ENCODE data around the gene TMEM72.

TMEM72 gene

GRCh38 chr10:44933451-44934321 lies 22.5 kb downstream of the TMEM72 start:
- no peak for FAIRE-seq
- DNase-seq (ENCODE audit: low spot score), result no peak

GRCh38 chr10:44934416-44935200 lies 23.5 kb downstream of the TMEM72 start:
- DNase-seq (ENCODE audit: low spot score), result no peak
- FAIRE-seq, result no peak

- FAIRE-seq (peak; percentile 69), DNase-seq (ENCODE audit: low spot score) (peak; percentile 90)
Measured at GRCh38 chr10:44935201-44935965, 24.2 kb downstream of the TMEM72 start.

GRCh38 chr10:44935966-44936295 lies 24.8 kb downstream of the TMEM72 start:
- DNase-seq (ENCODE audit: low spot score) (no peak), FAIRE-seq (no peak)

- DNase-seq (ENCODE audit: low spot score) (no peak), FAIRE-seq (no peak)
Measured at GRCh38 chr10:44936314-44936975, 25.3 kb downstream of the TMEM72 start.

- FAIRE-seq (no peak), DNase-seq (ENCODE audit: low spot score) (no peak)
Measured at GRCh38 chr10:44937196-44938005, 26.3 kb downstream of the TMEM72 start.

GRCh38 chr10:44938956-44939355 lies 27.8 kb downstream of the TMEM72 start:
- no peak for FAIRE-seq
- DNase-seq (ENCODE audit: low spot score), result no peak

GRCh38 chr10:44939691-44940401 lies 28.7 kb downstream of the TMEM72 start:
- peak; percentile 36 for DNase-seq (ENCODE audit: low spot score)
- FAIRE-seq, result peak; percentile 45

GRCh38 chr10:44944354-44944753 lies 33.2 kb downstream of the TMEM72 start:
- FAIRE-seq, result no peak
- no peak for DNase-seq (ENCODE audit: low spot score)

GRCh38 chr10:44946205-44946604 lies 35.1 kb downstream of the TMEM72 start:
- FAIRE-seq, result peak; percentile 10
- peak; percentile 72 for DNase-seq (ENCODE audit: low spot score)

- peak; percentile 47 for FAIRE-seq
Measured at GRCh38 chr10:44947371-44948152, 36.4 kb downstream of the TMEM72 start.

GRCh38 chr10:44948642-44949041 lies 37.5 kb downstream of the TMEM72 start:
- no peak for FAIRE-seq
- DNase-seq (ENCODE audit: low spot score), result no peak

More at GRCh38 chr10:44947371-44948152, 36.4 kb downstream of the TMEM72 start:
- peak; percentile 72 for DNase-seq (ENCODE audit: low spot score)

GRCh38 chr10:44949127-44949802 lies 38.1 kb downstream of the TMEM72 start:
- FAIRE-seq (no peak), DNase-seq (ENCODE audit: low spot score) (no peak)

- no peak for DNase-seq (ENCODE audit: low spot score)
- FAIRE-seq, result no peak
Measured at GRCh38 chr10:44949915-44950314, 38.8 kb downstream of the TMEM72 start.

- DNase-seq (ENCODE audit: low spot score) (no peak), FAIRE-seq (no peak)
Measured at GRCh38 chr10:44950326-44951225, 39.4 kb downstream of the TMEM72 start.

GRCh38 chr10:44951576-44952226 lies 40.6 kb downstream of the TMEM72 start:
- no peak for FAIRE-seq

GRCh38 chr10:44952779-44953231 lies 41.7 kb downstream of the TMEM72 start:
- no peak for FAIRE-seq
- peak; percentile 57 for DNase-seq (ENCODE audit: low spot score)

More at GRCh38 chr10:44951576-44952226, 40.6 kb downstream of the TMEM72 start:
- no peak for DNase-seq (ENCODE audit: low spot score)
